ENCODE results near the gene SH3GLB2.
"Not testable (repeated sequence)": the region's sequence is repeated elsewhere in the genome, so short reads cannot be mapped to it uniquely, and the experiment has no call there.

The SH3GLB2 gene

GRCh38 chr9:128992995-128993394 lies 35.1 kb downstream of the SH3GLB2 start:
- no peak for DNase-seq

- DNase-seq = no peak
Measured at GRCh38 chr9:128987805-128988204, 40.3 kb downstream of the SH3GLB2 start.

- DNase-seq = no peak
Measured at GRCh38 chr9:128986671-128987070, 41.5 kb downstream of the SH3GLB2 start.

- no peak for DNase-seq
Measured at GRCh38 chr9:128983536-128983935, 44.6 kb downstream of the SH3GLB2 start.

- DNase-seq = no peak
Measured at GRCh38 chr9:128979111-128979510, 49.0 kb downstream of the SH3GLB2 start.

- no peak for DNase-seq
Measured at GRCh38 chr9:128972956-128973355, 55.2 kb downstream of the SH3GLB2 start.

- no peak for DNase-seq
Measured at GRCh38 chr9:128969491-128969890, 58.6 kb downstream of the SH3GLB2 start.

GRCh38 chr9:128961403-128961802 lies 66.7 kb downstream of the SH3GLB2 start:
- DNase-seq = not testable (repeated sequence)
